ENCODE results near the gene SHE.

GRCh38 chr1:154485910-154486496 is 16.2 kb downstream of the SHE start:
- TF ChIP-seq POLR2AphosphoS5 (IDR thresholded peaks at IDR 0.05; ENCODE audit: low read depth, low read length) (no peak), POLR2A (IDR thresholded peaks at IDR 0.05; ENCODE audit: low read depth, low read length) (no peak), TAF1 (IDR thresholded peaks at IDR 0.05; ENCODE audit: borderline replicate concordance, low read depth, low read length) (no peak)
